HepG2 (cell line): ENCODE results near the gene DNM1. TPM values are rescaled to one million over a fixed set of nuclear protein-coding genes. Genes with fewer than 3 reads are reported as not detected.
A peak's percentile ranks its signal among the peaks of the same experiment; 100 is the strongest.

ENCODE experiments used
- CSRNP1 ChIP-seq: sonication (generic); formaldehyde crosslinking; IDR thresholded peaks from 2 replicates; pipeline ENCODE4 v1.8.1; 2023; ENCODE audit warnings: mild to moderate bottlenecking, missing genetic modification reagents
- HOXA3 ChIP-seq: sonication (generic); formaldehyde crosslinking; IDR thresholded peaks from 2 replicates; pipeline ENCODE4 v1.5.0; 2020; ENCODE audit warnings: missing genetic modification reagents
- PHF5A ChIP-seq: IDR thresholded peaks from one replicate; pipeline ENCODE4 v1.6.1; 2018; ENCODE audit warnings: low read depth, missing genetic modification reagents; ENCODE audit not compliant: unreplicated experiment
- PTBP1 ChIP-seq: fragments of 200-400 bp; formaldehyde crosslinking; IDR thresholded peaks from 2 replicates; pipeline ENCODE4 v1.6.1; 2018; ENCODE audit warnings: low read length, low read depth; ENCODE audit not compliant: poor library complexity, severe bottlenecking
- REST ChIP-seq, 2 experiments: IDR thresholded peaks; 2 replicates each; pipeline ENCODE4 v1.6.1; 2011 to 2012; ENCODE audit warnings: low read length in 2 of 2, borderline replicate concordance in 1 of 2, low read depth in 1 of 2, mild to moderate bottlenecking in 1 of 2, moderate library complexity in 1 of 2
- ZBTB1 ChIP-seq: sonication (generic); formaldehyde crosslinking; IDR thresholded peaks from 2 replicates; pipeline ENCODE4 v1.4.0; 2020; ENCODE audit warnings: missing genetic modification reagents, borderline replicate concordance
- ZFP90 ChIP-seq: sonication (generic); formaldehyde crosslinking; IDR thresholded peaks from 2 replicates; pipeline ENCODE4 v1.8.0; 2022; ENCODE audit warnings: missing genetic modification reagents, mild to moderate bottlenecking, inconsistent platforms, borderline replicate concordance
- ZNF33A ChIP-seq: sonication (generic); formaldehyde crosslinking; IDR thresholded peaks from 2 replicates; pipeline ENCODE4 v1.5.1; 2020; ENCODE audit warnings: missing genetic modification reagents, mild to moderate bottlenecking, moderate library complexity, borderline replicate concordance
- ZNF709 ChIP-seq: sonication (generic); formaldehyde crosslinking; IDR thresholded peaks from 2 replicates; pipeline ENCODE4 v1.5.0; 2020; ENCODE audit warnings: mild to moderate bottlenecking, missing genetic modification reagents
- ZNF879 ChIP-seq: sonication (generic); formaldehyde crosslinking; IDR thresholded peaks from 2 replicates; pipeline ENCODE4 v1.8.1; 2023; ENCODE audit warnings: missing genetic modification reagents
- polyA plus RNA-seq, 8 experiments: library from polyadenylated mRNA; depleted of rRNA in 3 of 8; stranded (reverse) in 7 of 8; unstranded in 1 of 8; fragments of >200 nt; fragmentation: Illumina TruSeq in 4 of 8; extraction: Trizol in 4 of 8; gene quantifications; 2 replicates each; pipeline versions ENCODE4 v1.2.1 to v1.2.3, GENCODE V29; 2011 to 2016; ENCODE audit warnings: low read depth in 4 of 8, missing spikeins in 1 of 8, mixed read lengths in 1 of 8; ENCODE audit not compliant: insufficient read depth in 1 of 8
- total RNA-seq, 5 experiments: library from RNA; depleted of rRNA; stranded (reverse); fragments of >200 nt; fragmentation: Illumina TruSeq; extraction: Trizol; gene quantifications; 2 replicates each; pipeline ENCODE4 v1.2.3, GENCODE V29; 2016; ENCODE audit warnings: low read depth in 1 of 5
- TF ChIP-seq, protein P1 (sequence below): sonication (generic); formaldehyde crosslinking; IDR thresholded peaks from 2 replicates; pipeline ENCODE4 v1.5.1; 2020; ENCODE audit warnings: mild to moderate bottlenecking, missing genetic modification reagents, borderline replicate concordance
- TF ChIP-seq, protein P2 (sequence below): sonication (generic); formaldehyde crosslinking; IDR thresholded peaks from 2 replicates; pipeline ENCODE4 v1.4.0; 2020; ENCODE audit warnings: missing genetic modification reagents, mild to moderate bottlenecking, borderline replicate concordance
- TF ChIP-seq, protein P3 (sequence below): IDR thresholded peaks from 2 replicates; pipeline ENCODE4 v1.6.1; 2016; ENCODE audit warnings: low read depth, control low read depth

The DNM1 gene
- total and polyA plus RNA-seq, 2 of the 13 experiments (the other 11 are each of a cell fraction or from before 2014, with no cell fraction given) = 0.13 to 0.58 TPM

GRCh38 chr9:128275198-128276007 lies 72.2 kb downstream of the DNM1 start, which contains the start of gene GOLGA2 (continued):
- TF ChIP-seq REST (IDR thresholded peaks at IDR 0.05; ENCODE audit: borderline replicate concordance in 1 of 2, low read depth in 1 of 2, low read length in 2 of 2) = 0 out of 4 replicates have a peak, but pooled peaks of 1 of the 2 experiments have one; percentile 57
- TF ChIP-seq, protein P1, sequence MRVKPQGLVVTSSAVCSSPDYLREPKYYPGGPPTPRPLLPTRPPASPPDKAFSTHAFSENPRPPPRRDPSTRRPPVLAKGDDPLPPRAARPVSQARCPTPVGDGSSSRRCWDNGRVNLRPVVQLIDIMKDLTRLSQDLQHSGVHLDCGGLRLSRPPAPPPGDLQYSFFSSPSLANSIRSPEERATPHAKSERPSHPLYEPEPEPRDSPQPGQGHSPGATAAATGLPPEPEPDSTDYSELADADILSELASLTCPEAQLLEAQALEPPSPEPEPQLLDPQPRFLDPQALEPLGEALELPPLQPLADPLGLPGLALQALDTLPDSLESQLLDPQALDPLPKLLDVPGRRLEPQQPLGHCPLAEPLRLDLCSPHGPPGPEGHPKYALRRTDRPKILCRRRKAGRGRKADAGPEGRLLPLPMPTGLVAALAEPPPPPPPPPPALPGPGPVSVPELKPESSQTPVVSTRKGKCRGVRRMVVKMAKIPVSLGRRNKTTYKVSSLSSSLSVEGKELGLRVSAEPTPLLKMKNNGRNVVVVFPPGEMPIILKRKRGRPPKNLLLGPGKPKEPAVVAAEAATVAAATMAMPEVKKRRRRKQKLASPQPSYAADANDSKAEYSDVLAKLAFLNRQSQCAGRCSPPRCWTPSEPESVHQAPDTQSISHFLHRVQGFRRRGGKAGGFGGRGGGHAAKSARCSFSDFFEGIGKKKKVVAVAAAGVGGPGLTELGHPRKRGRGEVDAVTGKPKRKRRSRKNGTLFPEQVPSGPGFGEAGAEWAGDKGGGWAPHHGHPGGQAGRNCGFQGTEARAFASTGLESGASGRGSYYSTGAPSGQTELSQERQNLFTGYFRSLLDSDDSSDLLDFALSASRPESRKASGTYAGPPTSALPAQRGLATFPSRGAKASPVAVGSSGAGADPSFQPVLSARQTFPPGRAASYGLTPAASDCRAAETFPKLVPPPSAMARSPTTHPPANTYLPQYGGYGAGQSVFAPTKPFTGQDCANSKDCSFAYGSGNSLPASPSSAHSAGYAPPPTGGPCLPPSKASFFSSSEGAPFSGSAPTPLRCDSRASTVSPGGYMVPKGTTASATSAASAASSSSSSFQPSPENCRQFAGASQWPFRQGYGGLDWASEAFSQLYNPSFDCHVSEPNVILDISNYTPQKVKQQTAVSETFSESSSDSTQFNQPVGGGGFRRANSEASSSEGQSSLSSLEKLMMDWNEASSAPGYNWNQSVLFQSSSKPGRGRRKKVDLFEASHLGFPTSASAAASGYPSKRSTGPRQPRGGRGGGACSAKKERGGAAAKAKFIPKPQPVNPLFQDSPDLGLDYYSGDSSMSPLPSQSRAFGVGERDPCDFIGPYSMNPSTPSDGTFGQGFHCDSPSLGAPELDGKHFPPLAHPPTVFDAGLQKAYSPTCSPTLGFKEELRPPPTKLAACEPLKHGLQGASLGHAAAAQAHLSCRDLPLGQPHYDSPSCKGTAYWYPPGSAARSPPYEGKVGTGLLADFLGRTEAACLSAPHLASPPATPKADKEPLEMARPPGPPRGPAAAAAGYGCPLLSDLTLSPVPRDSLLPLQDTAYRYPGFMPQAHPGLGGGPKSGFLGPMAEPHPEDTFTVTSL (CRISPR knock-in tag) = 0 out of 2 replicates have a peak, but pooled peaks have one; percentile 27
- TF ChIP-seq ZFP90 (CRISPR knock-in tag) = 0 out of 2 replicates have a peak, but pooled peaks have one; percentile 41
- TF ChIP-seq CSRNP1 = peak; percentile 46; the same call in 1 of the 2 replicates
- no peak for TF ChIP-seq PHF5A (CRISPR knock-in tag)
- TF ChIP-seq, protein P2, sequence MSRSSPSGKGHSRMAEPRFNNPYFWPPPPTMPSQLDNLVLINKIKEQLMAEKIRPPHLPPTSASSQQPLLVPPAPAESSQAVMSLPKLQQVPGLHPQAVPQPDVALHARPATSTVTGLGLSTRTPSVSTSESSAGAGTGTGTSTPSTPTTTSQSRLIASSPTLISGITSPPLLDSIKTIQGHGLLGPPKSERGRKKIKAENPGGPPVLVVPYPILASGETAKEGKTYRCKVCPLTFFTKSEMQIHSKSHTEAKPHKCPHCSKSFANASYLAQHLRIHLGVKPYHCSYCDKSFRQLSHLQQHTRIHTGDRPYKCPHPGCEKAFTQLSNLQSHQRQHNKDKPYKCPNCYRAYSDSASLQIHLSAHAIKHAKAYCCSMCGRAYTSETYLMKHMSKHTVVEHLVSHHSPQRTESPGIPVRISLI (CRISPR knock-in tag) = no peak
- TF ChIP-seq ZBTB1 = no peak
- no peak for TF ChIP-seq ZNF709 (CRISPR knock-in tag)
- TF ChIP-seq PTBP1 = peak; percentile 51
- TF ChIP-seq ZNF33A (CRISPR knock-in tag) = 0 out of 2 replicates have a peak, but pooled peaks have one; percentile 1
- TF ChIP-seq, protein P3, sequence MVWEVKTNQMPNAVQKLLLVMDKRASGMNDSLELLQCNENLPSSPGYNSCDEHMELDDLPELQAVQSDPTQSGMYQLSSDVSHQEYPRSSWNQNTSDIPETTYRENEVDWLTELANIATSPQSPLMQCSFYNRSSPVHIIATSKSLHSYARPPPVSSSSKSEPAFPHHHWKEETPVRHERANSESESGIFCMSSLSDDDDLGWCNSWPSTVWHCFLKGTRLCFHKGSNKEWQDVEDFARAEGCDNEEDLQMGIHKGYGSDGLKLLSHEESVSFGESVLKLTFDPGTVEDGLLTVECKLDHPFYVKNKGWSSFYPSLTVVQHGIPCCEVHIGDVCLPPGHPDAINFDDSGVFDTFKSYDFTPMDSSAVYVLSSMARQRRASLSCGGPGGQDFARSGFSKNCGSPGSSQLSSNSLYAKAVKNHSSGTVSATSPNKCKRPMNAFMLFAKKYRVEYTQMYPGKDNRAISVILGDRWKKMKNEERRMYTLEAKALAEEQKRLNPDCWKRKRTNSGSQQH = peak; percentile 34; the same call in 1 of the 2 replicates
- TF ChIP-seq HOXA3 (CRISPR knock-in tag) = peak; percentile 73
- TF ChIP-seq ZNF879 (CRISPR knock-in tag) = no peak
